OCI-LY3 (cell line): ENCODE data around the gene LRBA.

Source experiments
- EZH2phosphoT487 ChIP-seq: fragments of 200-600 bp; shearing (Covaris generic); IDR thresholded peaks from 2 replicates; pipeline ENCODE4 v1.6.1; 2018; ENCODE audit warnings: antibody characterized with exemption, mixed run types, low read depth
- TF ChIP-seq, protein P1 (sequence below): fragments of 200-600, 300-600 bp; sonication (generic); IDR thresholded peaks from 2 replicates; pipeline ENCODE4 v1.5.1; 2014; ENCODE audit warnings: antibody characterized with exemption, low read length, low read depth

DNA sequence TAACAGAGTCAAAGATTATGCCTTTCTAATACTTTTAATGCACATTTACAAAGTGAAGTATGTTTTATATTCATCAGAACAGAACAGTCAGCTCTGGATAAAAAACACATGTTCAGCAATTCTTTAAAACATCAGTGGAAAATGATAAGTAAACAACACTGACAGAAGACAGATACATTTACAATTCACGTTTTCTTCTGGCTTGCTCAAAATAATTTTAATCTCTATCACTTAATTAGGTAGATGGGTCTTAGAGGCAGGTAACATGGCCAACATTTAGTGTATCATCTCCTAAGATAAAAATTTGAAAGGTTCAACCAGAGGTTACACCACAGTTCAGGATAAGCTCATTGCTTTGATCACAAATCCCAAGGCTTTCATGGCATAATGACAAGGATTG lies 589.9 kb downstream of the LRBA start:
- TF ChIP-seq, protein P1, sequence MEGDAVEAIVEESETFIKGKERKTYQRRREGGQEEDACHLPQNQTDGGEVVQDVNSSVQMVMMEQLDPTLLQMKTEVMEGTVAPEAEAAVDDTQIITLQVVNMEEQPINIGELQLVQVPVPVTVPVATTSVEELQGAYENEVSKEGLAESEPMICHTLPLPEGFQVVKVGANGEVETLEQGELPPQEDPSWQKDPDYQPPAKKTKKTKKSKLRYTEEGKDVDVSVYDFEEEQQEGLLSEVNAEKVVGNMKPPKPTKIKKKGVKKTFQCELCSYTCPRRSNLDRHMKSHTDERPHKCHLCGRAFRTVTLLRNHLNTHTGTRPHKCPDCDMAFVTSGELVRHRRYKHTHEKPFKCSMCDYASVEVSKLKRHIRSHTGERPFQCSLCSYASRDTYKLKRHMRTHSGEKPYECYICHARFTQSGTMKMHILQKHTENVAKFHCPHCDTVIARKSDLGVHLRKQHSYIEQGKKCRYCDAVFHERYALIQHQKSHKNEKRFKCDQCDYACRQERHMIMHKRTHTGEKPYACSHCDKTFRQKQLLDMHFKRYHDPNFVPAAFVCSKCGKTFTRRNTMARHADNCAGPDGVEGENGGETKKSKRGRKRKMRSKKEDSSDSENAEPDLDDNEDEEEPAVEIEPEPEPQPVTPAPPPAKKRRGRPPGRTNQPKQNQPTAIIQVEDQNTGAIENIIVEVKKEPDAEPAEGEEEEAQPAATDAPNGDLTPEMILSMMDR = no peak
- TF ChIP-seq EZH2phosphoT487 = no peak
